Bronchial epithelial cell (primary cell): ENCODE results near the gene SLC16A5. TPM values are rescaled to one million over a fixed set of nuclear protein-coding genes. Genes with fewer than 3 reads are reported as not detected.
"Not testable (repeated sequence)": the region's sequence is repeated elsewhere in the genome, so short reads cannot be mapped to it uniquely, and the experiment has no call there.

Experiments used
- DNase-seq: peaks from one replicate; pipeline ENCODE4 v3.0.0-alpha.2; 2010; ENCODE audit warnings: low read depth
- FAIRE-seq: peaks from 2 replicates; lab custom pipeline; 2011; peaks lifted over from hg19 to GRCh38; lab: Jason Lieb, UNC
- H3K27me3 ChIP-seq: 2 replicates; pipeline ENCODE4 v1.5.1; 2011; ENCODE audit warnings: low read length; ENCODE audit not compliant: control insufficient read depth, insufficient read depth
- H3K36me3 ChIP-seq: 2 replicates; pipeline ENCODE4 v1.5.1; 2011; ENCODE audit warnings: low read length; ENCODE audit not compliant: control insufficient read depth, insufficient read depth
- H3K4me3 ChIP-seq: 2 replicates; pipeline ENCODE4 v1.5.1; 2011; ENCODE audit warnings: mild to moderate bottlenecking, low read depth, low read length, control low read depth
- CTCF ChIP-seq: IDR thresholded peaks from 2 replicates; pipeline ENCODE4 v1.5.1; 2011; ENCODE audit warnings: mild to moderate bottlenecking, moderate library complexity, low read length, control low read depth, inconsistent platforms; ENCODE audit not compliant: insufficient read depth, severe bottlenecking
- total RNA-seq: library from RNA; depleted of rRNA; stranded (reverse); fragments of >200 nt; gene quantifications from 2 replicates; pipeline ENCODE4 v1.2.1, GENCODE V29; 2014

Gene SLC16A5
- total RNA-seq = 15.0 and 18.1 TPM in 2 replicates

- FAIRE-seq = no peak
- H3K36me3 ChIP-seq = no peaks in the 10 kb centered on the region
- no peaks in the 10 kb centered on the region for H3K27me3 ChIP-seq
- DNase-seq = peak; percentile 72
- peak within 1 kb of the TSS; percentile 58 for H3K4me3 ChIP-seq
- TF ChIP-seq CTCF = no peak
Measured at GRCh38 chr17:75087558-75088453, at the start of gene SLC16A5. Gene SLC16A5, plus strand, starts transcription at chr17:75087954. Its CDS starts 5,683 bp downstream, at chr17:75093637.

GRCh38 chr17:75039238-75039637 lies 48.5 kb upstream of the SLC16A5 start:
- no peak for TF ChIP-seq CTCF
- H3K36me3 ChIP-seq = peaks cover 14% of the 10 kb centered on the region
- no peak overlapping the region for H3K4me3 ChIP-seq
- DNase-seq (no peak), FAIRE-seq (no peak)
- H3K27me3 ChIP-seq = no peaks in the 10 kb centered on the region

GRCh38 chr17:75041656-75042280 lies 46.0 kb upstream of the SLC16A5 start:
- DNase-seq (no peak), FAIRE-seq (no peak)
- Histone ChIP-seq H3K36me3 (peaks cover 14% of the 10 kb centered on the region), H3K27me3 (no peaks in the 10 kb centered on the region), H3K4me3 (no peak overlapping the region)
- no peak for TF ChIP-seq CTCF

GRCh38 chr17:75043789-75044188 lies 44.0 kb upstream of the SLC16A5 start:
- H3K36me3 ChIP-seq = peaks cover 14% of the 10 kb centered on the region
- not testable (repeated sequence) for H3K27me3 ChIP-seq, DNase-seq, H3K4me3 ChIP-seq, FAIRE-seq

- DNase-seq = no peak
- H3K4me3 ChIP-seq = no peak overlapping the region
- no peaks in the 10 kb centered on the region for H3K27me3 ChIP-seq
- H3K36me3 ChIP-seq = peaks cover 10% of the 10 kb centered on the region
- FAIRE-seq = no peak
- TF ChIP-seq CTCF = no peak
Measured at GRCh38 chr17:75044716-75045115, 43.0 kb upstream of the SLC16A5 start.

- not testable (repeated sequence) for H3K36me3 ChIP-seq, DNase-seq, H3K27me3 ChIP-seq, FAIRE-seq
- peak overlapping the region; percentile 99 for H3K4me3 ChIP-seq
Measured at GRCh38 chr17:75045946-75046406, 41.8 kb upstream of the SLC16A5 start.
